Adipose tissue (tissue), 3 donors: Measurements from ENCODE around the gene PPFIA2. TPM values are rescaled to one million over a fixed set of nuclear protein-coding genes. Genes with fewer than 3 reads are reported as not detected.

ENCODE experiments used
- H3K27ac ChIP-seq: one replicate; pipeline ENCODE4 v1.5.1; 2013; ENCODE audit warnings: low read depth, low read length
- WGBS, 3 donors: extraction: QIAGEN DNeasy Blood & Tissue Kit; methylation state at CpG; one replicate each; pipeline ENCODE4 v1.1.7; 2013; 5-methylcytosine and 5-hydroxymethylcytosine counted together
- polyA plus RNA-seq, 3 donors: library from polyadenylated mRNA; stranded (reverse); fragments of 200-250 nt; gene quantifications; one replicate each; pipeline ENCODE4 v1.2.3, GENCODE V29; 2013
- donor health status: healthy with polysubstance abuse.
- donor health status: Bipolar disorder and iron deficiency.
- donor health status: healthy.

PPFIA2 gene
- polyA plus RNA-seq, 3 donors = 0.02 to 0.27 (median 0.22) TPM

DNA sequence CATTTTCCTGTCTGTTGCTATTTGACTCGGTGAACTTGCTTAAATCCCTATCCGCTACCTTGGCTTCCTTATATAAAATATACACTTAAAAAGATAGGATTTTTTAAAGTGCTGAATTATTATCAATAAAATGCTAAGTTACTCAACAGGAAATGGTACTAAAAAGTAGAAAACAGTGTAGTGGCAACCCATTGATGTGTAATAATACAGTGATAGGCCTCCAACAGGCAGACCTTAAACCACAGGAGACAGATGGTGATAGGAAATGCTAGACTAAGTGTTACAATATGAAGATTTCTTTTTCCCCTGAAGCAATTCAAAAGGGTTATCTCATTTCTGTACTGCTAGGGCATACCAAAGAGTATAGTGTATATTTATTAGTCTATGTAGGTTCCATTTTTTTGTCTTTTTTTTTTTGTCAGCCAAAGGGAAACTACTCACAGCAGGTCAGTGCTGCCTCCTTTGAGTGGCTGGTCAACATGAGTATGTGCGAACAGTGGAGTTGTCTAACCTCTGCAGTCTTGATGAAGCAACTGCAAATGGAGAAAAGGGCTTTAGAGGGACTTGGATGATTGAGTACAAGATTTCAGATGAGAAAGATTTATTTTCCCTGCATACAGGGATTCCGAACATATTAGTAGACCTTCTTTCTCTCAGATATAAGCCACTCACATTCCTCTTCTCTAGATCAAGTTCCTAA, 497.5 kb downstream of the PPFIA2 start:
- no peak overlapping the region for H3K27ac ChIP-seq
- 78 to 90% (median 80%) methylated on average over 4 of the region's 4 CpGs for WGBS, 3 donors

DNA sequence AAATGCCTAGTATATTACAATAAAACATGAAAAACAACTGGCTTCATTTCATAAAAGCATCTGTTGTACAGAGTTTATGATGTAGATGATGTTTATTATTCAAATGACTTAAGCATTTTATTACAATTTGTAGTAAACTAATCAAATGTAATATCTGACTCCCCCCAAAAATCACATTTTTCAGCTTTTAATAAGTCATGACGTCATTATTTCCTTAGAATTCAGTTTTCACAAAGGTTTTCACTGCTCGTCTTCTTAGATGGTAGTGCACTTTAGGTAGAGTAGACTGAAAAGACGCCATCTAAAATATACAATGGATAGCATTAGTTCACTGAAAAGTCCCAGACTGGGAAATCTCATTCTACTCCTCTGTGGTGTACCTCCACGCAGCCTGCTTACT, 499.8 kb downstream of the PPFIA2 start:
- 83 to 94% (median 86%) methylated on average over 4 of the region's 4 CpGs for WGBS, 3 donors

DNA sequence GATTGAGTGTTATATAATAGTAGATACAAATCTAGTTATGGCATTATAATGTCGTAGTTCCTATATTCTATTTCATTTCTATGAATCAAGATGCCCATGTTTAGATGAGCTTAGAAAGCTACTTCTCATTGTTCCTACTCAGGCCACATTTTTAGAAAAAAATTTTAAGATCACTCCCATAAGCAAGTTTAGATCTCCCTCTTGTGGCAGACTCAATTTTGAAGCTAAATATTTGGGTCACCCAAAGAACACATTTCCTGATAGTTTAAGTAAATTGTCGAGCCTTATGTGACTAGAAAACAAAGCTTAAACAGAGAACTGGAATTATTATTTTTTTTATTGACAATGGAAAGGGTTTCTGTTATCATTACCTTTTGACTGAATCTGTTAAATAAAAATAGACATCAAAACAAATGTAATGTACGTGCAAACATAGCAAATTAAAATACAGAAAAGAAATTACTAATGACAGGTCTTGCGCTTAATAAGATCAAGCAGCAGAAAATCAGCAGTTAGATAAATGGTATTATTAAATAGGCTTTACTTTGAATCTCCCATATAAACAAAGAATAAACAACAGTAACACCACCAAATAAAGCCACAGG, 501.1 kb downstream of the PPFIA2 start:
- H3K27ac ChIP-seq = no peak overlapping the region
- WGBS, 3 donors = 50 to 60% (median 55%) methylated on average over 4 of the region's 4 CpGs

More for the DNA sequence above, 499.8 kb downstream of the PPFIA2 start:
- H3K27ac ChIP-seq = no peak overlapping the region

DNA sequence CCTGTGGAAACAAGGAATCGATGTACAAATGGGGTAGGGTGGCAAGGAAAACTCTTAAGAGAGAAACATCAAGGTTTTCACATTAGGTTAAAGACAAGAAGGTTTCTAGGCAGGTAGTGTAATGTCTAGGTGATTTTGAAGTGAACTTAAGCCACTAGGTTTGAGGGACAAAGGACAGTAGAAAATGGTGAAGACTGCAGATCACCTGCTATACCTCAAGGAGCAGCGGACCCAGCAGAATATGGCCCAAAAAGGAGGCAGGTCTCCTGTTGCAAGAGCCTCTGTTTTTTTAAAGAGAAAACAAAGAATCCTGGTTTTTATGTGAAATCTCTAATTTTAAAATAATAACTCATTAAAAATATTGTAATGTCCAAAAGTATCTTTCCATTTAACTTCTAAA, 503.2 kb downstream of the PPFIA2 start:
- 91 to 94% (median 94%) methylated on average over 2 of the region's 2 CpGs for WGBS, 3 donors
- H3K27ac ChIP-seq = no peak overlapping the region

DNA sequence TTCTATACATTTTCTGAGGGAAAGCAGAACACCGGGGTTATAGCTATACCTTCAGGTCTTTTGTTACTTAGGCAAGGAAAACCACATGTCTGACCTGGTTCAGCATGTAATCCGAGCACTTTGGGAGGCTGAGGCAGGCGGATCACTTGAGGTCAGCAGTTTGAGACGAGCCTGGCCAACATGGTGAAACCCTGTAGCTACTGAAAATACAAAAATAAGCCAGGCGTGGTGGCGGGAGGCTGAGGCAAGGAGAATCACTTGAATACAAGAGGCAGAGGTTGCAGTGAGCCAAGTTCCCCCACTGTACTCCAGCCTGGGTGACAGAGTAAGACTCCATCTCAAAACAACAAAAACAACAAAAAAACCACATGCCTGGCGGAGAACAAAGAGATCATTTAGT, 503.7 kb downstream of the PPFIA2 start:
- no peak overlapping the region for H3K27ac ChIP-seq
- WGBS, 3 donors = 87 to 95% (median 88%) methylated on average over 7 of the region's 7 CpGs

DNA sequence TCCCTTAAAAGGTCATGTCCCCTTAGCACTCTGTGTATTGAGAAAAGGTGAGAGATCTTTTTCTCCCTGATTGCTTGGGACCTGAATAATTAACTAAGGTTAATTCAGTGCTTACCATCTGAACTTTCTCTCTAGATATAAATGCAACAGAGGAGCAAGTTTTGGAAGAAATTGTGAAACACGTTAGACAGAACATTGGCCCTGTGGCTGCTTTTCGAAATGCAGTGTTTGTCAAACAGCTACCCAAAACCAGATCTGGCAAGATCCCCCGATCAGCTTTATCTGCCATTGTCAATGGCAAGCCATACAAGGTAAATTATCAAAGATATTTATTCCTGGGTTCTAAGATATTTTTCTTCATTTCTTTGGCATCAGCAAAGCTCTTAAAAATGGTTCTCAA, 505.8 kb downstream of the PPFIA2 start:
- H3K27ac ChIP-seq = no peak overlapping the region
- 70 to 85% (median 82%) methylated on average over 3 of the region's 3 CpGs for WGBS, 3 donors

DNA sequence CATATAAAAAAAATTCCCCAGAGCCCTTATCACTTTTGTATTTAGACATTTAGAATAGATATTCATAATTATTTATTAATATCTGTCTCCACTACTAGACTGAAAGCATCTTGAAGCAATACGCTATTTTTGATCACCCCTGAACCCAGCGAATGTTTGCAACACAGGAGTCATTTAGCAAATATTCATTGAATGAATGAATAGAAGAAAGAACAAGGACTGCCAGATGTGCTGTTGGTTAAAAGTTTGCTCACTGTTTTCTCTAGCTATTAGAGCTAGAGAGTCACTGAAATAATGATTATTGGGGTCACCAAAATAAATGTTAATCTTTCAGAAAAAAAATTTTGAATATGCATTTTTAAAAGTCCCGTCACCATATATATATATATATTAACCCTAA, 506.9 kb downstream of the PPFIA2 start:
- H3K27ac ChIP-seq = no peak overlapping the region
- WGBS, 3 donors = 87 to 91% (median 91%) methylated on average over 3 of the region's 3 CpGs

DNA sequence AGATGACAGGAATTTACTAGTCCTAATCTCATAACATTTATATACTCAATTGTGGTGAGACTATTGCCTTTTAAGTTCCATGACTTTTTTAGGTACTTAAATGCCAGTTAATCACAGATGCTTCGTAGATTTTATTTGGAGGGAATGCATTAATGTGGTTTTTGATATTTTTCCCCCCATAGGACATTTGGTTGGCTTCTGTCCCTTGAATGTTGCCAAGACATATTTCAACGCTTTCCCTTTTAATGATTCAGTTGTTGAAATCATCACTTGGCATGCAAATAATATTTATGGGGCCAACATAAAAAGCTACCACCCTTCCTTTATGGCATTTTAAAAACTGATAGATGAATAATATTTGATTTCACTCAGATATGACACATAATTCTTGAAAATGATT, 509.2 kb downstream of the PPFIA2 start:
- WGBS, 3 donors = 61 to 78% (median 67%) methylated on average over 2 of the region's 2 CpGs
- H3K27ac ChIP-seq = no peak overlapping the region

DNA sequence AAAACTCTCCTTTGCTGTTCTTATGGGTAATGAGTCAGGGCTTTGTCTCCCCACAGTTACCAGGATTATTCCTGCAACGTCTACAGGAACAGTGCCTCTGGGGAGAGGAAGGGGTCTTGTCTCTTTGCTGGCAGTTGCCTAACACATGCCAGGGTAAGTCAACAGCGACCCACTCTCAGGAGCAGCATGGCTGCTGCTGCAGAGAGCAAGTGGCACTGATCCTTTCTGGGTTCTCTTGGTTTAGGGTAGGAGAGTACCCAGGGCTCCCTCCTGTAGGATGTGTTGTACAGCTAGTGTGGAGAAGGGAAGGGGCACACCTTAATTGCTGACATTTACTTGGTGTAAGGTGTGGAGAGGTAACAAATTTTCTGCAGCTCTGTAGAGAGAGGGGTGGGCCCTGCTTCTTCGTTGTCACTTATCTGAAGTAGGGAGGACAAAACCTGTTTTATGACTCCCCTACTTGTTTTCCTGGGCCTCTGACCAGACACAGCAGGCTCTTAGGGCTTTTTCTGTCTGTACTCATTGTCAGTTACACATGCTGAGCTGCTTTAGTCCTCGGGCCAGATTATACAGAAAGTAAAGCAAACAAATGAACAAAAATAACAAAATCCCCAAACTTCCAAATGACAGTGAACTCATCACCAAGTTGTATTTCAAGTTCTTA, 513.1 kb downstream of the PPFIA2 start:
- WGBS, 3 donors = 40 to 54% (median 50%) methylated on average over 4 of the region's 4 CpGs
- no peak overlapping the region for H3K27ac ChIP-seq

DNA sequence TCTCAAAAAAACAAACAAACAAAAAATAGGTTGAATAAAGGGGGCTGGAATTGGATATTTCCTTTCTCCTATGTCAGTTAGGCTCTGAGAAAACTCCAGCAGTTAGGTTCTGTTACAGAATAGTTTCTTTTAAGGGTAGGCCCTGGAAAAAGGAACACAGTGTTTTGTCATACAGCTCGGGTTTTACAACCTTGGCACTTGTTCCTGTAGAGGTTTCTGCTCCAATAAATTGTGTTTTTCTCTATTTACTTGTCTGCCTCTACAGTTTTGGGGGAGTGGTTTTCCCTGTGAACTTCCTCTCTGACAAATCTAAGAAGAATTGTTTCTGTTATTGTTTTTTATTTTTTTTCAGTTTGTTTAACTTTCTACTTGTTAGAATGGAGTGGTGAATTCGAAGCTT, 513.7 kb downstream of the PPFIA2 start:
- 33 to 63% (median 33%) methylated on average over 2 of the region's 2 CpGs for WGBS, 3 donors
- H3K27ac ChIP-seq = no peak overlapping the region

DNA sequence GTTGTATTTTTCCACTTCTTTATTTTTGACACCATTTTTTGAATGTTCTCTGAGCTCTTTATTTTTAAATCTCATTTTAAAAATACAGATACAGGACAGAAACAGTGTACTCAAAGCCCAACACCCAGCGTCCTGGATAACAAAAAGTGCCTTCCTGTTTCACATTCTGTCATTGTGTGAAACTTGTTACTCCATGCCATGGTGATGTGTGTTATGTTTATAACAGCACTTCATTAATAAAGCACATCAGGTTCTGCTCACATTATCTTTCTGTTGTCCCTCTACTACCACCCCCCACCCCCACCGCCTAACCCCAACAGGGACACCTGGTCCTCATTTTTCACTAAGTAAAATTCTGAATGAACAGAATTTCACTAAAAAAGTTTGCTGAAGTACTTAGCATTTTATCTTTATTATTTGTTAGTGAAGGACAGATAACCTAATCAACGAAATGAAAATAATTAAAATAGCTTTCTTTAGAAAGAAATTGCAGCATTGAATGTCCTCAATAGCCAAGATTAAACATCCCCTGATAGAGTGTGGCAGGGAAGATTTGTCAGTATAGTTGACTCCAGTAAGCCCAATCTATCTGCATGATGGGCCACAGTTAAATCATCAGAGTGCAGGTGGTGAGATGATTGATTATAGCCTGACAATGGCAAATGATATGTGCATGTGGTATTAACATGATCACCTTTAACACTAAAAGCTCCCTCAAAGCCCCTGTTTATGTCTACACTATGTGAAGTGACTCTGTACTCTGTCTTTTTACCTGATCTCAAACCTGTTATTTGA, 527.4 kb downstream of the PPFIA2 start:
- 80 to 86% (median 86%) methylated on average over 3 of the region's 3 CpGs for WGBS, 3 donors
- H3K27ac ChIP-seq = no peak overlapping the region

DNA sequence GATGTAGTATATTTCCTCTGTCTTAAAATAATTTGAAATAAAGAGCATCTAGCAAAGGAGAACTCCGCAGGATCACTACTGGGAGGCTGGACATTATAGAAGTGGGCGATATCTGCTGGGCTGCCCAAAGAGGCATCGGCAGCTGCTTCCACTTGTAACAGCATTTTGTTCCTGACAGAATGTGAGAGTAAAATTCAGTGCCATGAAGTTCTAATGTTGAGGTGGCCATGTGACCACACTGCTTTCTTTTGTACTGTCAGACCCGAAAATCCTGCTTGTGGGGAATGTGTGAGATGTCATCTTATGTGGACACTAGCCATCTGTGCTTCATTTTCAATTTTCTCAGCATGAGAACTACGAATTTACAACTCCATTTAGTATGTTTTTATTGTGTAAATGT, 529.4 kb downstream of the PPFIA2 start:
- 68 to 75% (median 68%) methylated on average over 5 of the region's 5 CpGs for WGBS, 3 donors
- no peak overlapping the region for H3K27ac ChIP-seq

DNA sequence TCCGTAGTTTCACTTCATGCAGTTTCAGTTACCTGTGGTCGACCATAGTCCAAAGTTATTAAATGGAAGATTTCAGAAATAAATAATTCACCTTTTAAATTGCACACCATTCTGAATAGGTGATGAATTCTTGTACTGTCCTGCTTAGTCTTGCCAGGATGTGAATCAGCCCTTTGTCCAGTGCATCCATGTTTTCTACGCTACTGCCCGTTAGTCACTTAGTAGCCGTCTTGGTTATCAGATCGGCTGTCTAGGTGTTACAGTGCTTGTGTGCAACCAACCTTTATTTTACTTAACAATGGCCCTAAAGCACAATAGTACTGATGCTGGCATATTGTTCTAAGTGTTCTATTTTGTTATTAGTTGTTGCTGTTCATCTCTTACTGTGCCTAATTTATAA, 534.5 kb downstream of the PPFIA2 start:
- WGBS, 3 donors = 91 to 96% (median 94%) methylated on average over 6 of the region's 6 CpGs
- no peak overlapping the region for H3K27ac ChIP-seq

DNA sequence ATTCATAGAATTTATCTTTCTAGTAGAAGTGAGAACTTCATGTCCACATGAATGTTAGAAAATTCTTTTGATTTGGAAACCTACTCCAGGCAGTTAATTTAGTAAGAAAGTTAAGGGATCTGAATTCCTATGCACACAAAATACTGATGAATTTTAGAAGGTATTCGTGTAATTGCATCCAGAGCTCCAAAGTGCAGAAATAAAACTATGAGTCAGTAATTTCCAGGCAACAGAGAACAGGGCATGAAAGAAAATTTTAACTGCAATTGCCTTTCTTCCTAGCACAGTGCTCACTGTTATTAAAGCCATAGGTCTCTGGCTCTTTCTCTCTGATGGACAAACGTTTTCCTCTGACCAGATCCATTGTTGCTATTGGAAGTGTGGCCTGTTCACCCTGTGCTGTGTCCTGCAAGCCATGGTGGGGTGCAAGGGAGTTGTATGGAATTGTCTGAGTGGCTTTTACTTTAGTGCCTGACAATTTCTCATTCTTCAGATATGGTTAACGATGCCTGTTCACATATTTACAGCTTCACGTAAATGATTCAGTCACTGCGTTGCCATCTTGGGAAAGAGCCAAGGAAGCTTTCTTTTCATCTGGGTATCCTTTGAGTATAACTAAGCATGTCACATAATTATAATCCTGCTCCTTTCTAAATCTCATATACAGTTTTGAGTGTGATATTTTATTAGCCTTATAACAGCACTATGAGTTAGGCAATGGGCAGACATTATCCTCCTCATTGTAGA, 536.1 kb downstream of the PPFIA2 start:
- WGBS, 3 donors = 72 to 81% (median 75%) methylated on average over 5 of the region's 5 CpGs
- H3K27ac ChIP-seq = no peak overlapping the region

DNA sequence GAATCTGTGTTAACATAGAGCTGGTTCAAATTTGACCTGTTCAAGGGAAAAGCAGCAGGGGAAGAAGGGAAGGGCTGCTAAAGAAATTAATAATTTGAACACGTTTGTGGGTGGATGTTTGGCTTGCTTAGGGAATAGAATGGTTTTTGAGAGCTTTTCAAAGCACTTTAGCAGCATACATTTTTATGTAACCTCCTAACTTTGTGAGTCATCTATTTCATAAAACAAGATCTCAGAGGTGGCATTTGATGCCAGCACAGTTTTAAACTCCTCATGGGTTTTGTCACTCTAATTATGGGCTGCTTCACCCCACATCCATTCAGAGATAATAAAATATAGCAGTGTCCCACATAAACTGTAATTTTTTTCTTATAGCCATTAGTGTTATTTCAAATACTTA, 537.5 kb downstream of the PPFIA2 start:
- 32 to 50% (median 45%) methylated on average over 1 of the region's 1 CpG for WGBS, 3 donors
- no peak overlapping the region for H3K27ac ChIP-seq

DNA sequence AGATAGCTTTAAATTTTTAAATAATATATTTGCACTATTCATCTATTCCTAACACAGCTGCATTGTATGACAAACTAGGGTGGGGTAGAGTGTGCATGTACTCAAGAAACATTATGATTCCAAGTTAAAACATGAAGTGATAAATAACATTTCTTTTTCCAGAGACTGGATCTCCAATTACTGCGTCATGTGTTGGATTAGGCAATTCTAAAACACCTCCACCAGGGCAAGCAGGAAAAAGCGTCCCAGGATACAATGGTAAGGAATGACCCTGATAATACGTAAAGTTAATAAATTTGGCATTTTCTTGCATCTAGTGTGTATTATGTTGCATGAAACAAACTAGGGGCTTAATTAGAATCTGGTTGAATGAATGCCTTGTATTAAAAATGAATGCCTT, 542.4 kb downstream of the PPFIA2 start:
- WGBS, 3 donors = 93 to 96% (median 93%) methylated on average over 3 of the region's 3 CpGs
- H3K27ac ChIP-seq = no peak overlapping the region

DNA sequence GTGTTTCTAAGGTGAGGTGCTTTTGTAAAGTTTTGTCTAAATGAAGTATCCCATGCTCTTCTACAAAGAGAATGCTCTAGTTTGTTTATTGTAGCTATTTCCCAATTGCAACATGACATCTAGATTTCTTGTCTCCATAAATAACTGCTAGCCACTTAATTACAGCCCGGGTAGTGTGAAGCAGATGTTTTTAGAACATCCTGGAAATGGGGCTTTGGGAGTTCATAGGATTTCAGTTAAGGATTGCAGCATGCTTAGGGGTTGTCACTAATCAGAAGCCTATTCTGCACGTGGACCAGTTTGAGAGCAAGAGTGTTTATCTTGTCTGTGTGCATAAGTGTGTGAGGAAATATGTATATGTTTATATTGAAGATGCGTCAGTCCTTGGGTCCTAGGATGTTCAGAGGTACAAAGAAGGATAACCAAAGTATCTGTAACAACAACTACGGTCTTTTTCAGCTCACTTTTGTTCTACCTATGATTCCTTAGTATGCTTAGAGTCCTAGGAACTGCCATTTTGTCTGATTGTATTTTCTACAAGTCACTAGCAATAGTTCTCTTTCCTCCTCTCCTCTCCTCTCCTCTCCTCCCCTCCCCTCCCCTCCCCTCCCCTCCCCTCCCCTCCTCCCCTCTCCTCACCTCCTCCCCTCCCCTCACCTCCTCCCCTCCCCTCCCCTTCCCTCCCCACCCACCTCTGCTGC, 546.0 kb downstream of the PPFIA2 start:
- H3K27ac ChIP-seq = no peak overlapping the region
- WGBS, 3 donors = 62 to 82% (median 72%) methylated on average over 4 of the region's 4 CpGs

DNA sequence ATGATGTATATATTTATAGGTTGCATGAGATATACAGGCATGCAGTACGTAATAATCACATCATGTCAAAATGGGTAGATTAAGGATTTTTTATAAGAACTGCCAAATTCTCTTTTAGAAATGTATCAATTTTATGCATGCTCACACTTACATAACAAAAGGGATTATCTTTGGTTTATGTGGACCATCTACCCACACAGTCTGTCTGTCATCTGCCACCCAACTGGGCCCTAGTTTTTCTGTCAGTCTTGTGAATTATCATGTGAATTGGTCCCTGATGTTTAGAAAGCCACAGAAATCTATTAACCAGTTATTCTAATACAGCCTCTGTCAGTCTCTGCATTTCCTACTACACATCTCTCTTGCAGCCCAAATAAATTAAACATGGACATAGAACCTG, 547.8 kb downstream of the PPFIA2 start:
- no peak overlapping the region for H3K27ac ChIP-seq
- 90 to 94% (median 93%) methylated on average over 1 of the region's 1 CpG for WGBS, 3 donors
